ENCODE results near the gene LRRC4B.

Gene LRRC4B

DNA sequence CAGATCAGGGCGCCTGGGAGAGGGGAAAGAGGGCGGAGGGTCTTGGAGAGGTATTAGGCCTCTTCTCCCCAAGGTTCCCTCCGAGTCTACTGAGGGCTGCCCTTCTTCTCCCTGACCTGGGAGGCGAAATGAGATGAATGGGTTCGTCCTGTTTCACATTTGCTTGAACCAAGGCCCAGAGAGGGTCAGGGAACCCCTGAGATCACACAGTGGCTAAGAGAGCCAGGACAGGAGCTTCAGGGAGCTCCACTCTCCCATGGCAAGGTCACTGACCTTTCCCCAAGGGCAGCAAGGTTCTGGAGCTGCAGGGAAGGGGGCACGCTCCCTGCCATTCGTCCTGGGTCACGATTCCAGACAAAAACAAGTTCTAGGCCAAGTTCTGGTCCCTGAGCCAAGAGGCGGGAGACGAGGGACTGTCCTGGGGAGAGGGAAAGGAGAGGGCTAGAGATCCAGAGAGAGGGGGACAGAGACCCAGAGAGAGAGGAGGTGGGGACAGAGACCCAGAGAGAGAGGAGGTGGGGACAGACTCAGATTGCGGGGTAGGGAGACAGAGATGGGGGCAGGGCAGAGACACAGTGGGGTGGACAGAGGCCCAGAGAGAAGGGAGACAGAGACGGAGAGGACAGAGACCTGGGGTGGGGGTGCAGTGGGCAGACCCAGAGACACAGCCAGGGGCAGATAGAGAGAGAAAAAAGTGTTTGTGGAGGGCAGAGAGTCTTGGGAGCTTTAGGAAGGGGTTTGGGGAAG lies 55.1 kb downstream of the LRRC4B start:
- no peaks in the 10 kb centered on the region for H3K36me3 ChIP-seq (ENCODE audit: control insufficient read depth, insufficient read depth, low read length)
- TF ChIP-seq, protein P1, sequence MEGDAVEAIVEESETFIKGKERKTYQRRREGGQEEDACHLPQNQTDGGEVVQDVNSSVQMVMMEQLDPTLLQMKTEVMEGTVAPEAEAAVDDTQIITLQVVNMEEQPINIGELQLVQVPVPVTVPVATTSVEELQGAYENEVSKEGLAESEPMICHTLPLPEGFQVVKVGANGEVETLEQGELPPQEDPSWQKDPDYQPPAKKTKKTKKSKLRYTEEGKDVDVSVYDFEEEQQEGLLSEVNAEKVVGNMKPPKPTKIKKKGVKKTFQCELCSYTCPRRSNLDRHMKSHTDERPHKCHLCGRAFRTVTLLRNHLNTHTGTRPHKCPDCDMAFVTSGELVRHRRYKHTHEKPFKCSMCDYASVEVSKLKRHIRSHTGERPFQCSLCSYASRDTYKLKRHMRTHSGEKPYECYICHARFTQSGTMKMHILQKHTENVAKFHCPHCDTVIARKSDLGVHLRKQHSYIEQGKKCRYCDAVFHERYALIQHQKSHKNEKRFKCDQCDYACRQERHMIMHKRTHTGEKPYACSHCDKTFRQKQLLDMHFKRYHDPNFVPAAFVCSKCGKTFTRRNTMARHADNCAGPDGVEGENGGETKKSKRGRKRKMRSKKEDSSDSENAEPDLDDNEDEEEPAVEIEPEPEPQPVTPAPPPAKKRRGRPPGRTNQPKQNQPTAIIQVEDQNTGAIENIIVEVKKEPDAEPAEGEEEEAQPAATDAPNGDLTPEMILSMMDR (IDR thresholded peaks at IDR 0.05): no peak
- H3K27me3 ChIP-seq (ENCODE audit: control insufficient read depth, insufficient read depth, low read length): no peaks in the 10 kb centered on the region
- no peak overlapping the region for H3K9ac ChIP-seq
- H3K79me2 ChIP-seq: no peaks in the 10 kb centered on the region
- H3K27ac ChIP-seq: peak overlapping the region; percentile 6
- no peaks in the 10 kb centered on the region for H3K9me3 ChIP-seq (ENCODE audit: control insufficient read depth, low read length)
- no peak overlapping the region for H3K4me2 ChIP-seq (ENCODE audit: low read length)
- no peak overlapping the region for H2AFZ ChIP-seq
- no peak overlapping the region for H3K4me3 ChIP-seq (ENCODE audit: low read depth, low read length)
- H3K4me1 ChIP-seq: peaks cover 13% of the 10 kb centered on the region

DNA sequence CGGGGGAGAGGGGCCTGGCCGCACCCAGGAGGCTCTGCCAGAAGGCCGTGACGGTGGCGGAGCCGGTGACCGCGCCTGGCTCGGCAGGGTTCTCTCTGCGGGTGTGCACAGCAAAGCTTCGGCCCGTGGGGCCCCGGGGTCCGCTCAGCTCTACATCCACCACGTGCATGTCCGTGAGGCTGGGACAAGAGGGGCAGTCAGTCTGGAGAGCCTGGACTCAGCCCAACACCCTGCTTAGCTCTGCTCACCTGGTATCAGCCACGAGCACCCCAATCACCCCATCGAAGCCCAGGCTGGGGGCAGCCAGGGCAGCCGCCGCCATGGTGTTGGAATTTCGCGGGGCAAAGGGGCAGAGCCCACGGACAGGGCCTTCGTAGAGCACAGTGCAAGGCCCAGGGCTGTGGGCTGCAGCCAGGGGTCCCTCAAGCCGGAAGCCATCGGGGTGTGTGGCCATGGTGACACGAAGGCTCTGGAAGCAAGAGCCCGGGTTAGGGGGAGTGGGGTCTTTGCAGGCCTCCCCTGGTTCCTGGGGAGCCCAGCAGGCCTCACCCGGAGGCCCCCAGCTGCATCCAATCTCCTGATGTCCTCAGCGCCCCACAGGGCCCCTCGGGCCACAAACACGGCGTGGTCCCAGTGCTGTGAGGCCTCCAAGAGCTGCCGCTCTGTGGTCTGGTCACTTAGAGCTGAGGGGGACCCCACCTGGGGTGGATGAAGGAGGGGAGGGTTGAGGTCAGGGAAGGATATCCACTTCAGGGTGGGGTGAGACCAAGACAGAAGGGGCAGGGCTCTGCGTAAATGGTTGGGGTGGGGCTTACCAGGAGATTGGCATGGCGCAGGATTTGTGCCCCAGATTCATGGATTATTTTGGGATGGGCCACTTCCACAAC lies 55.9 kb downstream of the LRRC4B start:
- no peak overlapping the region for H3K9ac ChIP-seq
- no peaks in the 10 kb centered on the region for H3K36me3 ChIP-seq (ENCODE audit: control insufficient read depth, insufficient read depth, low read length)
- no peaks in the 10 kb centered on the region for H3K27me3 ChIP-seq (ENCODE audit: control insufficient read depth, insufficient read depth, low read length)
- no peaks in the 10 kb centered on the region for H3K79me2 ChIP-seq
- H3K9me3 ChIP-seq (ENCODE audit: control insufficient read depth, low read length): no peaks in the 10 kb centered on the region
- no peak overlapping the region for H3K4me3 ChIP-seq (ENCODE audit: low read depth, low read length)
- no peak overlapping the region for H3K27ac ChIP-seq
- no peak overlapping the region for H2AFZ ChIP-seq
- TF ChIP-seq, protein P1 (IDR thresholded peaks at IDR 0.05): no peak
- peaks cover 13% of the 10 kb centered on the region for H3K4me1 ChIP-seq
- H3K4me2 ChIP-seq (ENCODE audit: low read length): no peak overlapping the region

DNA sequence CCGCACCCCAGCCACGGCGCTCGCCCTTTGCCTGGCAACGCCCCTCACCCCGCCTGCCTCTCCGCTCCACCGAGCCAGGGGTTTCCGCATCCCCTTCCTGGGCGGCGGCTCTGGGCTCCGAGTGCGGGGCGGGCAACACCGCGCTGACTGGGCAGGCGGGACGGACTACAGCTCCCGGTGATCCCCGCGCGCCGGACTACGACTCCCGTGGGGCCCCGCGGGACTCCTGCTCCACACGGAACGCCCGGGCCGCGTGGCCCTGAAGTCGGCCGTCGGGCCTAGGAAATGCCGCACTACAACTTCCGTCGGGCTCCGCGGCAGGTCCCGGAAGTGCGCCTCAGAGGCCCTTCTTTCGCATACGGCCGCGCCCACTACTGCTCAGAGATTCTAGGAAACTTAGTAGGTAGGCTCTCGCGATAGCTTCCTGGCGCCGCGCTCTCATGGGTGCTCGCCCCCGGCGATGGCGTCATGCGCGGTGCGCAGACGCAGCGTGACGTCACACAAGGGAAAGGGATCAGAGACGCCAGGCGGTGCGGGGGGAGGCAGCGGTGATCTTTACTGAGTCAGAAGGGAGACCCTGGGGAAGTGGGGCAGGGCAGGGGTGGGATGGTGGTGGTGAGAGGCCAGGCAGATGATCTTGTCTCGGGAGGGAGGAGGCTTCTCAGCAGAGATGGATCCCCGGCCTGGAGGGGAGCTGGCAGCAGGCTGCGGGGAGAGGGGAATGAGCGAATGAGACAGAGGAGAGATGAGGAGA lies 57.0 kb downstream of the LRRC4B start, which contains the start of gene JOSD2:
TSS of gene JOSD2 (minus strand) at position 123 of the 754 bp plus-strand sequence. CDS start 760 bp downstream, outside the sequence.
- Histone ChIP-seq H3K79me2 (no peaks in the 10 kb centered on the region), H3K4me1 (peaks cover 13% of the 10 kb centered on the region), H3K4me2 (ENCODE audit: low read length) (peak within 1 kb of the TSS; percentile 96), H3K9ac (peak within 1 kb of the TSS; percentile 23), H3K27ac (peak within 1 kb of the TSS; percentile 80), H3K27me3 (ENCODE audit: control insufficient read depth, insufficient read depth, low read length) (no peaks in the 10 kb centered on the region), H3K9me3 (ENCODE audit: control insufficient read depth, low read length) (no peaks in the 10 kb centered on the region), H3K4me3 (ENCODE audit: low read depth, low read length) (peak within 1 kb of the TSS; percentile 86), H3K36me3 (ENCODE audit: control insufficient read depth, insufficient read depth, low read length) (no peaks in the 10 kb centered on the region), H2AFZ (peak within 1 kb of the TSS; percentile 98)
- TF ChIP-seq, protein P1 (IDR thresholded peaks at IDR 0.05): no peak

DNA sequence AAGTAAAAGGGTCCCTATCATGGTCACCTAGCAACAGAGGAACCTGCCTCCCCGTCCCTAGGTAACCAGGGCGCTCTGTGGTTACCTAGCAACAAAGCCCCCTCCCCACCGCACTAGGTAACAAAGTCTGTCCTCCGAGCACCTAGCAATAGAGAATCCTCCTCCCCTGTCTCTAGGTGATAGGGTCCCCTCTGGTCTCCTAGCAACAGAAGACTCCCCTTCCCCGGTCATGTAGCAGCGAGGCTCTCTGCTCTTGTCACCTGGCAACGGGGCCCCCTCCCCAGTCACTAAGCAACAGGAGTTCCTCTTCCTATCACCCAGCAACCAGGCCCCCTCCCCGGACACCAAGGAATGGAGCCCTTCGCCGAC lies 57.6 kb downstream of the LRRC4B start:
- Histone ChIP-seq H3K27ac (peak overlapping the region; percentile 80), H3K36me3 (ENCODE audit: control insufficient read depth, insufficient read depth, low read length) (no peaks in the 10 kb centered on the region), H3K79me2 (no peaks in the 10 kb centered on the region), H2AFZ (peak overlapping the region; percentile 98), H3K9me3 (ENCODE audit: control insufficient read depth, low read length) (no peaks in the 10 kb centered on the region), H3K4me3 (ENCODE audit: low read depth, low read length) (peak overlapping the region; percentile 86), H3K9ac (peak overlapping the region; percentile 13), H3K4me2 (ENCODE audit: low read length) (peak overlapping the region; percentile 96), H3K27me3 (ENCODE audit: control insufficient read depth, insufficient read depth, low read length) (no peaks in the 10 kb centered on the region), H3K4me1 (peaks cover 13% of the 10 kb centered on the region)
- TF ChIP-seq, protein P1 (IDR thresholded peaks at IDR 0.05): no peak
